ACHN (cell line): Measurements from ENCODE around the gene TMEM161A.

Experiments
- DNase-seq: peaks from one replicate; pipeline ENCODE4 v3.0.0-alpha.2; 2015
- in situ Hi-C: cut with HindIII; loops from 2 replicates; pipeline ENCODE4 v1.10.0; 2017; ENCODE audit warnings: low sequenced_read_pairs, low pct_ligation_motif_present, low pct_unique_long_range_greater_than_20kb

Gene TMEM161A

DNA sequence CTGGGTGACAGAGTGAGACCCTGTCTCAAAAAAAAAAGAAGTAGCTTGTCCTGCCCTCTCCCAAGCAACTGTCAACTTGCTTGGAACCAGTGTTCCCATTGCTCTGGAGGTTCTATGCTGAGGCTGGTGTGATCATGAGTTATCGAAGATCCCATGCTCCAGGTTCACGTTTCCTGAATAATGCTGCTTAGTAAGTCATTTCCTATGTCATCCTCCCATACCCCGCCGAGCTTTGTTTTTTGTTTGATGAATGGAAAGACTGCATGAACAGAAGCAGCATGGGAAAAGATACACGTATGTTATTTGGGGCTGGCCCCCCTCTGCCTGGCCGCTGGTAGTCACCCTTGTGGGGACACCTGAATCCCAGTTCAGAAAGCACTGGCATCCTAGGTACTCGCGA is 63.2 kb downstream of the TMEM161A start:
- in situ Hi-C loops: no loop called here
- no peak for DNase-seq

DNA sequence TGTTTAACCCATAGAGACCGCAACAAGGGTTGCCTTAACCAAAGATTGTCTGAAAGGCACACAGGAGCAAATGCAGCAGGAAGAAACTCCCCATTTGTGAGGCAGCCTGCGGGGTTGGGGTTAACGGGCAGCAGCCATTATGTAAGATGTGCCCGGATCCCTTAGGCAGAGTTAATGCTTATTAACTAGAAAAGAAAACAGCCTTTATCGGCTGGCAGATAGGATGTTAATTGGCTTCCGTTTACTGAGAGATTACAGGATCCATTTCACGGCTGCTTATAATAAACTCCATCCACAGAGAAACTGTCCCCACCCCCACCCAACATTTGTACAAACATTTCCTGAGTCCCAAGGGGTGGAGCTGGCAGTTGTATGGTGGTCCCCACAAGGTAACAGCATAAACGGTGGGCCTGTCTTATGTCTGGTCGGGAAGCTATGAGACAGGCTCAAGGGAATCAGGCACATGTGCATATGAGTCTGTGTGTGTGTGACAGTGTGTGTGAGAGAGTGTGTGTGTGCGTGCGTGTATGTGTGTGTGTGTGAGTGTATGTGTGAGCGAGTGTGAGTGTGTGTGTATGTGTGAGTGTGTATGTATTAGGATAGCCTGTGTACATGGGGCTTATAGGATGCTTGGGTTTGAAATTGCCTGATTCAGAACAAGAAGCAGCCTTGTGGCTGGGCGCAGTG is 63.9 kb downstream of the TMEM161A start:
- DNase-seq: no peak
- in situ Hi-C loops: no loop called here

DNA sequence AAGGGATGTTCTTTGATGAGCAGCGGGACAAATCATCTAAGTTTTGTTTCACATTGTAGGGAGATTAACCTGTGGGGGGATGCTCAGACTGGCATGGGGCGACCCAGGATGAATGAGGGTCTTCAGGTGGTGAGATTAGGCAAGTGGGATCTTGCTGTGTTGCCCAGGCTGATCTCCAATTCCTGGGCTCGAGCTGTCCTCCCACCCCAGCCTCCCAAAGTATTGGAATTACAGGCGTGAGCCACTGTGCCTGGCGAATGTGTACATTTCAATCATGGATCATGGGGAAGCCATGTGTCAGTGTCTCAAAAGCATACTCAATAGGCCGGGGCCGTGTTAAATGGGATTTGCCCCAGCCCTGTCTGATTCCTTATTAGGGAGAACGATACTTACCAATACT is 66.4 kb downstream of the TMEM161A start:
- no peak for DNase-seq
- in situ Hi-C loops: no loop called here
